Endothelial cell of umbilical vein (primary cell): ENCODE data around the gene NTSR1. TPM values are rescaled to one million over a fixed set of nuclear protein-coding genes. Genes with fewer than 3 reads are reported as not detected.

Source experiments
- BruUV-seq: library from RNA; stranded (reverse); fragments of 400-500 nt; replicated peaks from 2 replicates; lab custom pipeline; 2021; lab: Mats Ljungman, UMichigan
- CTCF ChIA-PET: fragments of 300-600, 350-600 bp; sonication (Branson Sonifier 250); formaldehyde crosslinking; loops from one replicate; lab custom pipeline; 2021; ENCODE audit warnings: antibody characterized with exemption, inconsistent platforms; lab: Charles Lee
- POLR2A ChIA-PET: fragments of 300-600, 350-600 bp; sonication (Branson Sonifier 250); formaldehyde crosslinking; loops from one replicate; lab custom pipeline; 2021; ENCODE audit warnings: antibody characterized with exemption, inconsistent platforms; lab: Charles Lee
- DNase-seq: peaks from one replicate; pipeline ENCODE4 v3.0.0-alpha.2; 2011; ENCODE audit warnings: low read depth, low spot score
- FAIRE-seq: peaks from 2 replicates; lab custom pipeline; 2011; peaks lifted over from hg19 to GRCh38; lab: Jason Lieb, UNC
- H2AFZ ChIP-seq: 2 replicates; pipeline ENCODE4 v1.6.0; 2012; ENCODE audit warnings: low read depth, low read length, control low read depth, inconsistent platforms
- H3K27ac ChIP-seq: 2 replicates; pipeline ENCODE4 v1.5.1; 2011; ENCODE audit warnings: low read depth, mild to moderate bottlenecking, control low read depth, low read length, moderate library complexity; ENCODE audit not compliant: insufficient read depth
- H3K27me3 ChIP-seq, 2 experiments: 2 replicates each; pipeline versions ENCODE4 v1.6.0 to v1.6.1; 2011; ENCODE audit warnings: low read length in 2 of 2, mixed read lengths in 1 of 2; ENCODE audit not compliant: control insufficient read depth in 2 of 2, insufficient read depth in 2 of 2
- H3K36me3 ChIP-seq, 2 experiments: 2 replicates in 1 of 2; 3 replicates in 1 of 2; pipeline ENCODE4 v1.5.1; 2011; ENCODE audit warnings: low read length in 2 of 2, mild to moderate bottlenecking in 1 of 2, moderate library complexity in 1 of 2; ENCODE audit not compliant: control insufficient read depth in 2 of 2, insufficient read depth in 2 of 2; ENCODE audit errors: extremely low read depth in 1 of 2
- H3K4me1 ChIP-seq: 3 replicates; pipeline ENCODE4 v1.5.1; 2011; ENCODE audit warnings: mild to moderate bottlenecking, low read length; ENCODE audit not compliant: control insufficient read depth, insufficient read depth; ENCODE audit errors: extremely low read depth
- H3K4me2 ChIP-seq: 2 replicates; pipeline ENCODE4 v1.6.1; 2011; ENCODE audit warnings: low read length, control low read depth, mixed read lengths; ENCODE audit not compliant: insufficient read depth
- H3K4me3 ChIP-seq, 3 experiments: fragments of 200-600 bp in 1 of 3; sonication (generic), shearing (Covaris generic) in 1 of 3; replicated peaks in 1 of 3; 2 replicates each; pipeline ENCODE4 v1.5.1; 2011 to 2016; ENCODE audit warnings: control low read depth in 3 of 3, low read length in 3 of 3, mild to moderate bottlenecking in 2 of 3, inconsistent platforms in 1 of 3, low read depth in 1 of 3, moderate library complexity in 1 of 3; ENCODE audit not compliant: insufficient read depth in 1 of 3
- H3K79me2 ChIP-seq: 2 replicates; pipeline ENCODE4 v1.6.0; 2012; ENCODE audit warnings: low read length, inconsistent platforms; ENCODE audit not compliant: control insufficient read depth, insufficient read depth
- H3K9ac ChIP-seq: replicated peaks from 2 replicates; pipeline ENCODE3; 2011; ENCODE audit warnings: low read length, control low read depth; ENCODE audit not compliant: insufficient read depth; ENCODE audit errors: extremely low read depth
- H3K9me1 ChIP-seq: replicated peaks from 3 replicates; pipeline ENCODE4 v1.6.0; 2011; ENCODE audit warnings: mild to moderate bottlenecking, low read length; ENCODE audit not compliant: control insufficient read depth, insufficient read depth; ENCODE audit errors: extremely low read depth
- H3K9me3 ChIP-seq: replicated peaks from 2 replicates; pipeline ENCODE4 v1.5.1; 2012; ENCODE audit warnings: low read length, inconsistent platforms; ENCODE audit not compliant: control insufficient read depth, insufficient read depth
- H4K20me1 ChIP-seq: replicated peaks from 2 replicates; pipeline ENCODE3; 2011; ENCODE audit warnings: mild to moderate bottlenecking, low read length; ENCODE audit not compliant: control insufficient read depth, insufficient read depth; ENCODE audit errors: extremely low read depth
- CTCF ChIP-seq, 2 donors: IDR thresholded peaks; 1 replicate in 1 of 2; 2 replicates in 1 of 2; pipeline ENCODE4 v1.5.1; 2011; ENCODE audit warnings: low read length in 2 of 2, mild to moderate bottlenecking in 2 of 2, moderate library complexity in 2 of 2, control low read depth in 1 of 2, inconsistent platforms in 1 of 2, low read depth in 1 of 2; ENCODE audit not compliant: insufficient read depth in 1 of 2; ENCODE audit errors: extremely low read depth in 1 of 2
- EZH2 ChIP-seq: IDR thresholded peaks from 2 replicates; pipeline ENCODE4 v1.6.1; 2012; ENCODE audit warnings: borderline replicate concordance, low read depth, mild to moderate bottlenecking, moderate library complexity, low read length, inconsistent platforms; ENCODE audit not compliant: severe bottlenecking
- FOS ChIP-seq: IDR thresholded peaks from 2 replicates; pipeline ENCODE4 v1.6.1; 2011; ENCODE audit warnings: mild to moderate bottlenecking, low read length, moderate library complexity, borderline replicate concordance; ENCODE audit not compliant: insufficient read depth
- GATA2 ChIP-seq: IDR thresholded peaks from 2 replicates; pipeline ENCODE4 v1.7.0; 2011; ENCODE audit warnings: low read depth, mild to moderate bottlenecking, moderate library complexity, mixed read lengths, low read length; ENCODE audit not compliant: insufficient read length, insufficient read depth
- MAX ChIP-seq: IDR thresholded peaks from 2 replicates; pipeline ENCODE4 v1.6.1; 2011; ENCODE audit not compliant: insufficient read depth, insufficient read length
- MYC ChIP-seq: IDR thresholded peaks from one replicate; pipeline ENCODE4 v1.6.1; 2011; ENCODE audit warnings: mild to moderate bottlenecking, low read depth, low read length
- POLR2A ChIP-seq: IDR thresholded peaks from 2 replicates; pipeline ENCODE4 v1.6.1; 2012; ENCODE audit warnings: low read depth, mild to moderate bottlenecking, control low read depth, low read length
- POLR2AphosphoS5 ChIP-seq: IDR thresholded peaks from 2 replicates; pipeline ENCODE4 v1.6.1; 2012; ENCODE audit warnings: low read depth, mild to moderate bottlenecking, control low read depth, low read length, moderate library complexity; ENCODE audit not compliant: insufficient read depth
- dilution Hi-C: fragments of 300-500 bp; cut with MboI; formaldehyde crosslinking; loops from one replicate; pipeline ENCODE4 v1.15.0; 2019; ENCODE audit warnings: low sequenced_read_pairs; ENCODE audit not compliant: extremely low pct_ligation_motif_present
- intact Hi-C: fragments of 100-400 bp; cut with micrococcal nuclease; formaldehyde crosslinking; loops from one replicate; pipeline ENCODE4 v1.10.0; 2022
- polyA plus RNA-seq, 4 experiments: library from polyadenylated mRNA; depleted of rRNA in 3 of 4; stranded (reverse) in 3 of 4; unstranded in 1 of 4; fragments of >200 nt; gene quantifications; 2 replicates each; pipeline versions ENCODE4 v1.2.1 to v1.2.3, GENCODE V29; 2011 to 2012; ENCODE audit warnings: missing spikeins in 1 of 4
- total RNA-seq: library from RNA; stranded (reverse); gene quantifications from 2 replicates; pipeline ENCODE4 v1.2.3, GENCODE V29; 2021

The NTSR1 gene
- total and polyA plus RNA-seq, 2 donors (not counting 3 experiments of a cell fraction or from before 2014, with no cell fraction given) = 0.14 to 2.1 TPM

- no peak for DNase-seq
- CTCF ChIA-PET = interaction anchor here (0.9 kb wide), 1 partner anchor 62 kb away, joined by 3 read pairs; no protein-coding TSS in a partner anchor
- Histone ChIP-seq H3K9me1 (no peaks in the 10 kb centered on the region), H4K20me1 (no peaks in the 10 kb centered on the region), H3K36me3 (no peaks in the 10 kb centered on the region), H3K4me3 (no peak overlapping the region), H3K27ac (no peak overlapping the region), H2AFZ (no peak overlapping the region), H3K27me3 (peaks cover 0 to 8% of the 10 kb centered on the region in 2 experiments), H3K4me1 (no peaks in the 10 kb centered on the region), H3K79me2 (no peaks in the 10 kb centered on the region), H3K4me2 (no peak overlapping the region), H3K9me3 (no peaks in the 10 kb centered on the region), H3K9ac (no peak overlapping the region)
- TF ChIP-seq POLR2AphosphoS5 (no peak), EZH2 (no peak), GATA2 (no peak), CTCF (IDR thresholded peaks at IDR 0.05; ENCODE audit: extremely low read depth in 1 of 2, insufficient read depth in 1 of 2, low read depth in 1 of 2, low read length in 2 of 2) (no peak), POLR2A (no peak), FOS (no peak), MYC (no peak), MAX (no peak)
- no TSS peak for BruUV-seq
- POLR2A ChIA-PET = no interaction called here
- intact Hi-C loops = no loop called here
- dilution Hi-C loops = no loop called here
- no peak for FAIRE-seq
These were observed 19.0 kb downstream of the NTSR1 start for GRCh38 chr20:62727584-62728027.
